ENCODE results near the gene EFCAB6.

Gene EFCAB6

DNA sequence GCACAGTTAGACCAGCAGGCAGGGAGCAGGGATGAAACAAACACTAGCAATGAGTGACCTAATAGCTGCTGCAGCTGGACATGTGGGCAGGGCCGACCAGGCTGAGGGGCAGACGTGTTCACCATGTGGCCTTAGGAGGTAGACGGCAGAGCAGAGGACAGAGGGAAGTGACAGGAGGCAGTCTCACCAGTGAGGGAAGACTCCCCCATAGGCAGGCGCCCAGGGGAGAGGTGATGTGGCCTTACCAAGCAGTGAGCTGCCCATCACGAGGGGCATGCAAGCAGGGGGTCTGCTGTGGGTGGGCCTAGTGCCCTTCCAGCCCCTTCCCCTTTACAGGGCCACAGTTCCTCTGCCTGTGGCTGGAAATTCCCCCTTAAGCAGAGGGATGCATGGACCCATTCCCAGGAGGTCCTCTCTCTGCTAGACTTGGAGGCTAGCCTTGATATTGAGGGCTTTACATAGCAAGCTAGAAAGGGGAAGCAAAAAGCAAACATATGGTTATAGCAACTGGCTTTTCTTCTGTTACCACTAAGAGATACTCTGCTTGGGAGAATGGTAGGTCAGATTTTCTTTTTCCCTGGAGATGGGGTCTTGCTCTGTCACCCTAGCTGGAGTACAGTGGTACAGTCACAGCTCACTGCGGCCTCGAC is 332.7 kb downstream of the EFCAB6 start:
- Histone ChIP-seq H3K4me1 (ENCODE audit: insufficient read depth, low read length, poor library complexity, severe bottlenecking) (no peaks in the 10 kb centered on the region), H2AFZ (ENCODE audit: low read length) (peak overlapping the region; percentile 57), H3K4me2 (ENCODE audit: low read depth, low read length, poor library complexity, severe bottlenecking) (peak overlapping the region; percentile 31), H3F3A (ENCODE audit: low read depth) (no peaks in the 10 kb centered on the region), H4K20me1 (ENCODE audit: insufficient read depth, low read length, poor library complexity, severe bottlenecking) (no peaks in the 10 kb centered on the region), H3K9ac (ENCODE audit: low read depth, low read length, poor library complexity, severe bottlenecking) (peak overlapping the region; percentile 16), H3K9me3 (ENCODE audit: insufficient read depth, low read depth, low read length) (no peaks in the 10 kb centered on the region), H3K9me2 (replicated peaks; ENCODE audit: low read depth, low read length) (no peaks in the 10 kb centered on the region), H3K4me3 (ENCODE audit: low read length, poor library complexity, severe bottlenecking) (peak overlapping the region; percentile 27), H3K79me2 (ENCODE audit: insufficient read depth, low read length) (no peaks in the 10 kb centered on the region), H3K36me3 (ENCODE audit: insufficient read depth, low read length) (no peaks in the 10 kb centered on the region), H3K27me3 (ENCODE audit: insufficient read depth, low read length, poor library complexity, severe bottlenecking) (no peaks in the 10 kb centered on the region)
- no peak for TF ChIP-seq EZH2phosphoT487 (IDR thresholded peaks at IDR 0.05; ENCODE audit: borderline replicate concordance)
